ENCODE measurements around the gene SRGAP3.

DNA sequence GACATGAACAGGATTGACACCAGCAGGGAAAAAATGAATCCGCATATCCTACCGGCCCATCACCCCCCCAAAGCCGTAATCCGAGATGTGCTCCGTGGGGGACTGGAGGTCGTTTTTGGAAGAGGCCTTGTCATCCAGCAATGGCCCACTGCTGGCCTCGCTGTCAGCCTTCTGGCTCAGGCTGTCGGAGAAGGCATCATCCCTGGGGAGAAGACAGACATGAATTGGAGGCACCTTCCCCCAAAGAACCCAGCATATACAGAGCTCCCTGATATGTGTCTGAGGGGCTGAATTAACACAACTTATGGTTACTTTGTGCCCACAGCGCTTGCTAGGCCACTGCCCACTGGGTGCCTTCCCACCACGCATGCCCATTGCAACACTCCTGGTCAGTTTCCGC, 256.6 kb downstream of the SRGAP3 start:
- TF ChIP-seq, protein P1, sequence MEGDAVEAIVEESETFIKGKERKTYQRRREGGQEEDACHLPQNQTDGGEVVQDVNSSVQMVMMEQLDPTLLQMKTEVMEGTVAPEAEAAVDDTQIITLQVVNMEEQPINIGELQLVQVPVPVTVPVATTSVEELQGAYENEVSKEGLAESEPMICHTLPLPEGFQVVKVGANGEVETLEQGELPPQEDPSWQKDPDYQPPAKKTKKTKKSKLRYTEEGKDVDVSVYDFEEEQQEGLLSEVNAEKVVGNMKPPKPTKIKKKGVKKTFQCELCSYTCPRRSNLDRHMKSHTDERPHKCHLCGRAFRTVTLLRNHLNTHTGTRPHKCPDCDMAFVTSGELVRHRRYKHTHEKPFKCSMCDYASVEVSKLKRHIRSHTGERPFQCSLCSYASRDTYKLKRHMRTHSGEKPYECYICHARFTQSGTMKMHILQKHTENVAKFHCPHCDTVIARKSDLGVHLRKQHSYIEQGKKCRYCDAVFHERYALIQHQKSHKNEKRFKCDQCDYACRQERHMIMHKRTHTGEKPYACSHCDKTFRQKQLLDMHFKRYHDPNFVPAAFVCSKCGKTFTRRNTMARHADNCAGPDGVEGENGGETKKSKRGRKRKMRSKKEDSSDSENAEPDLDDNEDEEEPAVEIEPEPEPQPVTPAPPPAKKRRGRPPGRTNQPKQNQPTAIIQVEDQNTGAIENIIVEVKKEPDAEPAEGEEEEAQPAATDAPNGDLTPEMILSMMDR (IDR thresholded peaks at IDR 0.05) = no peak
- TF ChIP-seq ZFX (IDR thresholded peaks at IDR 0.05; ENCODE audit: borderline replicate concordance) = no peak
